Keratinocyte (primary cell): ENCODE measurements around the gene SULT4A1. TPM values are rescaled to one million over a fixed set of nuclear protein-coding genes. Genes with fewer than 3 reads are reported as not detected.

ENCODE experiments used
- DNase-seq: peaks from one replicate; pipeline ENCODE4 v3.0.0-alpha.2; 2011; ENCODE audit warnings: low read depth, missing footprints, low spot score
- FAIRE-seq: peaks from 2 replicates; lab custom pipeline; 2011; peaks lifted over from hg19 to GRCh38; lab: Jason Lieb, UNC
- H2AFZ ChIP-seq: 2 replicates; pipeline ENCODE4 v1.6.0; 2012; ENCODE audit warnings: low read length, control low read depth, inconsistent platforms; ENCODE audit not compliant: control insufficient read depth
- H3K27ac ChIP-seq: 2 replicates; pipeline ENCODE4 v1.5.1; 2011; ENCODE audit warnings: low read length; ENCODE audit not compliant: control insufficient read depth, insufficient read depth
- H3K27me3 ChIP-seq: 3 replicates; pipeline ENCODE4 v1.6.0; 2011; ENCODE audit warnings: low read length; ENCODE audit not compliant: control insufficient read depth, insufficient read depth; ENCODE audit errors: extremely low read depth
- H3K36me3 ChIP-seq, 2 experiments: 2 replicates in 1 of 2; 3 replicates in 1 of 2; pipeline ENCODE4 v1.5.1; 2011; ENCODE audit warnings: low read length in 2 of 2, mild to moderate bottlenecking in 1 of 2; ENCODE audit not compliant: control insufficient read depth in 2 of 2, insufficient read depth in 2 of 2; ENCODE audit errors: extremely low read depth in 1 of 2
- H3K4me1 ChIP-seq: 3 replicates; pipeline ENCODE4 v1.5.1; 2011; ENCODE audit warnings: low read length; ENCODE audit not compliant: control insufficient read depth, insufficient read depth; ENCODE audit errors: extremely low read depth
- H3K4me2 ChIP-seq: 3 replicates; pipeline ENCODE4 v1.6.0; 2011; ENCODE audit warnings: low read depth, low read length; ENCODE audit not compliant: control insufficient read depth, insufficient read depth; ENCODE audit errors: extremely low read depth
- H3K4me3 ChIP-seq, 3 experiments: fragments of 200-600 bp in 1 of 3; sonication (generic) in 1 of 3; 2 replicates in 2 of 3; 3 replicates in 1 of 3; pipeline ENCODE4 v1.5.1; 2011 to 2016; ENCODE audit warnings: low read length in 3 of 3, mild to moderate bottlenecking in 3 of 3, control low read depth in 2 of 3, inconsistent platforms in 1 of 3, low read depth in 1 of 3, mixed read lengths in 1 of 3, mixed run types in 1 of 3, moderate library complexity in 1 of 3; ENCODE audit not compliant: control insufficient read depth in 2 of 3, insufficient read depth in 2 of 3; ENCODE audit errors: extremely low read depth in 1 of 3
- H3K79me2 ChIP-seq: 2 replicates; pipeline ENCODE4 v1.6.0; 2012; ENCODE audit warnings: low read length; ENCODE audit not compliant: control insufficient read depth, insufficient read depth
- H3K9ac ChIP-seq: 3 replicates; pipeline ENCODE4 v1.6.0; 2011; ENCODE audit warnings: low read length; ENCODE audit not compliant: control insufficient read depth, insufficient read depth; ENCODE audit errors: extremely low read depth
- H3K9me1 ChIP-seq: 3 replicates; pipeline ENCODE4 v1.6.0; 2011; ENCODE audit warnings: low read length; ENCODE audit not compliant: control insufficient read depth, insufficient read depth; ENCODE audit errors: extremely low read depth
- H3K9me3 ChIP-seq: 2 replicates; pipeline ENCODE4 v1.5.1; 2012; ENCODE audit warnings: low read depth, low read length; ENCODE audit not compliant: control insufficient read depth
- H4K20me1 ChIP-seq: 3 replicates; pipeline ENCODE4 v1.6.0; 2011; ENCODE audit warnings: low read length; ENCODE audit not compliant: control insufficient read depth, insufficient read depth; ENCODE audit errors: extremely low read depth
- EZH2 ChIP-seq: IDR thresholded peaks from one replicate; pipeline ENCODE4 v1.6.1; 2012; ENCODE audit warnings: inconsistent platforms, mild to moderate bottlenecking, low read length, moderate library complexity
- dilution Hi-C: fragments of 300-500 bp; cut with MboI; formaldehyde crosslinking; loops from one replicate; pipeline ENCODE4 v1.7.0; 2020; ENCODE audit warnings: low sequenced_read_pairs; ENCODE audit not compliant: extremely low pct_ligation_motif_present
- polyA plus RNA-seq, 5 experiments: library from polyadenylated mRNA; depleted of rRNA in 3 of 5; stranded (reverse) in 3 of 5; stranded (forward) in 1 of 5; unstranded in 1 of 5; fragments of >200 nt; gene quantifications; 1 replicate in 1 of 5; 2 replicates in 3 of 5; 3 replicates in 1 of 5; pipeline versions ENCODE4 v1.2.1 to v1.2.3, GENCODE V29; 2011 to 2012; ENCODE audit warnings: missing spikeins in 2 of 5, low read depth in 1 of 5, low replicate concordance in 1 of 5
- TF ChIP-seq, protein P1 (sequence below), 3 experiments: IDR thresholded peaks in 1 of 3; conservative IDR thresholded peaks in 1 of 3; optimal IDR thresholded peaks in 1 of 3; 2 replicates in 2 of 3; 3 replicates in 1 of 3; pipeline versions ENCODE3 to v1.5.1; 2011; ENCODE audit warnings: low read length in 3 of 3, mild to moderate bottlenecking in 3 of 3, moderate library complexity in 2 of 3, control low read depth in 1 of 3, inconsistent platforms in 1 of 3; ENCODE audit not compliant: insufficient read depth in 2 of 3; ENCODE audit errors: extremely low read depth in 1 of 3

The SULT4A1 gene
- polyA plus RNA-seq, 1 donor (not counting 4 experiments of a cell fraction or from before 2014, with no cell fraction given), result 0.26 TPM

DNA sequence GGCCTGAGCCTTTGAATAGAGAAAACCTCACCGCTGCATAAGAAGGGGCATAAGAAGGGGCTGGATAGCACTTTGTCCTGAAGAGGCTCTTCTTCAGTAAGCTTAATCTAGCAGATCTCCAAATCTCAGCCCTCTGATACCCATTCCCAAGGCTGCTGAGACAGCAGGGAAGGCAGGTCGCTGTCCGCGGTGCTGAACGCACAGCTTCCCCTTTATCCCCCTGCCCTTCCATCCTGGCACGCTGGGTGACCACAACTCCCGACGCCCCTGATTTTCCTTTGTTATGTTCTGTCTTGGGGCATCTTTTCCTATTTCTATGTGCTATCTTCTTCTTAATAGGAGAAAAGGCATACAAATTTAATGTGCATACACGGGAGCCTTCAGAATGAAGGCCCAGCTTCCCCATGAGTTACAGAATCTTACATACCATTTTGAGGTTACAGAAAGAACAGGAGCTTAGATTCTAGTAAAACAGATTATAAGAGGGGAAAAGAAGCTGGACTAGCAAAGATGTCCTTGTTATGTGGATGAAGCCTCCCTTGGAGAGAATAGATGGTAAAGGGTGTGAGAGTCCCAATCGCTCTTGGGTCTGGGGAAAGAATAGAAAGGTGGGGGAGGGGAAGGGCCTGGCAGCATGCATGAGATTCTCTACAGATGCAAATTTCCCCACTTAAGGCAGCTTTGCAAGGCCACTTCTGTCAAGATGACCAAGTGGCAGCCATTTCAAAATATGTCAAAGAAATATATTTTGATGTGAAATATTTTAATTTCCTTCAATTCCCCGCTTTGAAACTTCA, 5.7 kb upstream of the SULT4A1 start:
- H4K20me1 ChIP-seq, result no peaks in the 10 kb centered on the region
- no peaks in the 10 kb centered on the region for H3K36me3 ChIP-seq
- dilution Hi-C loops, result no loop called here
- H3K4me2 ChIP-seq, result no peak overlapping the region
- H3K4me3 ChIP-seq, result no peak overlapping the region
- peaks cover 3% of the 10 kb centered on the region for H3K27me3 ChIP-seq
- no peak overlapping the region for H3K9ac ChIP-seq
- H3K9me1 ChIP-seq, result no peaks in the 10 kb centered on the region
- TF ChIP-seq EZH2, result no peak
- TF ChIP-seq, protein P1, sequence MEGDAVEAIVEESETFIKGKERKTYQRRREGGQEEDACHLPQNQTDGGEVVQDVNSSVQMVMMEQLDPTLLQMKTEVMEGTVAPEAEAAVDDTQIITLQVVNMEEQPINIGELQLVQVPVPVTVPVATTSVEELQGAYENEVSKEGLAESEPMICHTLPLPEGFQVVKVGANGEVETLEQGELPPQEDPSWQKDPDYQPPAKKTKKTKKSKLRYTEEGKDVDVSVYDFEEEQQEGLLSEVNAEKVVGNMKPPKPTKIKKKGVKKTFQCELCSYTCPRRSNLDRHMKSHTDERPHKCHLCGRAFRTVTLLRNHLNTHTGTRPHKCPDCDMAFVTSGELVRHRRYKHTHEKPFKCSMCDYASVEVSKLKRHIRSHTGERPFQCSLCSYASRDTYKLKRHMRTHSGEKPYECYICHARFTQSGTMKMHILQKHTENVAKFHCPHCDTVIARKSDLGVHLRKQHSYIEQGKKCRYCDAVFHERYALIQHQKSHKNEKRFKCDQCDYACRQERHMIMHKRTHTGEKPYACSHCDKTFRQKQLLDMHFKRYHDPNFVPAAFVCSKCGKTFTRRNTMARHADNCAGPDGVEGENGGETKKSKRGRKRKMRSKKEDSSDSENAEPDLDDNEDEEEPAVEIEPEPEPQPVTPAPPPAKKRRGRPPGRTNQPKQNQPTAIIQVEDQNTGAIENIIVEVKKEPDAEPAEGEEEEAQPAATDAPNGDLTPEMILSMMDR (optimal IDR thresholded peaks at IDR 0.05 in 1 of 3, IDR thresholded peaks at IDR 0.05 in 1 of 3, conservative IDR thresholded peaks at IDR 0.05 in 1 of 3; ENCODE audit: extremely low read depth in 1 of 3, insufficient read depth in 2 of 3, low read length in 3 of 3), result no peak
- no peaks in the 10 kb centered on the region for H3K9me3 ChIP-seq
- H3K79me2 ChIP-seq, result no peaks in the 10 kb centered on the region
- FAIRE-seq (peak; percentile 17), DNase-seq (peak; percentile 23)
- no peaks in the 10 kb centered on the region for H3K4me1 ChIP-seq
- no peak overlapping the region for H3K27ac ChIP-seq
- no peak overlapping the region for H2AFZ ChIP-seq

DNA sequence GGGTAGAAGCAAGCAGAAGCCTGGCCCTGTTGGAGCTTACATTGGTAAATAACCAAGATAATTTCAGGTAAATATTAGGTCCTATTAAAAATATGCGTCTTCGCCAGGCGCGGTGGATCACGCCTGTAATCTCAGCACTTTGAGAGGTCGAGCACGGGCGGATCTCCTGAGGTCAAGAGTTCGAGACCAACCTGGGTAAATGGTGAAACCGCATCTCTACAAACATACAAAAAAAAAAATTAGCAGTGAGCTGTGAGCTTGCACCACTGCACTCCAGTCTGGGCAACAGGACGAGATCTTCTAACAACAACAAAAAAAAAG, 529 bp upstream of the SULT4A1 start:
- FAIRE-seq (no peak), DNase-seq (no peak)
- dilution Hi-C loops, result no loop called here
- no peak overlapping the region for H2AFZ ChIP-seq
- H3K9me1 ChIP-seq, result no peaks in the 10 kb centered on the region
- H3K27ac ChIP-seq, result no peak overlapping the region
- peaks cover 34% of the 10 kb centered on the region for H3K27me3 ChIP-seq
- H3K4me2 ChIP-seq, result no peak overlapping the region
- no peaks in the 10 kb centered on the region for H3K4me1 ChIP-seq
- TF ChIP-seq, protein P1 (optimal IDR thresholded peaks at IDR 0.05 in 1 of 3, IDR thresholded peaks at IDR 0.05 in 1 of 3, conservative IDR thresholded peaks at IDR 0.05 in 1 of 3; ENCODE audit: extremely low read depth in 1 of 3, insufficient read depth in 2 of 3, low read length in 3 of 3), result no peak
- peak; percentile 38 for TF ChIP-seq EZH2
- H3K79me2 ChIP-seq, result no peaks in the 10 kb centered on the region
- peak overlapping the region in 1 of 3 experiments; percentile 23 for H3K4me3 ChIP-seq
- H3K36me3 ChIP-seq, result no peaks in the 10 kb centered on the region
- H4K20me1 ChIP-seq, result no peaks in the 10 kb centered on the region
- H3K9me3 ChIP-seq, result no peaks in the 10 kb centered on the region
- H3K9ac ChIP-seq, result no peak overlapping the region
